Stimulated activated CD8-positive, alpha-beta memory T cell treated with anti-CD3 and anti-CD28 coated beads, Interleukin-15, amount 100 ng/mL, for 24 hours (primary cell): Measurements from ENCODE around the gene ULK2.
"Not testable (repeated sequence)": the region's sequence is repeated elsewhere in the genome, so short reads cannot be mapped to it uniquely, and the experiment has no call there.

ENCODE experiments used
- DNase-seq: peaks from one replicate; pipeline ENCODE4 v3.0.0-alpha.2; 2020; ENCODE audit warnings: low read depth

ULK2 gene

GRCh38 chr17:19867329-19868078, at the start of gene ULK2:
Gene ULK2 (minus strand): TSS chr17:19867936. CDS start chr17:19867417, 519 bp downstream.
- peak; percentile 17 for DNase-seq

- no peak for DNase-seq
These were observed 47.7 kb upstream of the ULK2 start for GRCh38 chr17:19915245-19915978.

- DNase-seq: no peak
These were observed 43.3 kb upstream of the ULK2 start for GRCh38 chr17:19911033-19911432.

GRCh38 chr17:19909139-19909538, 41.4 kb upstream of the ULK2 start:
- DNase-seq: no peak

- DNase-seq: no peak
These were observed 37.8 kb upstream of the ULK2 start for GRCh38 chr17:19905502-19905901.

- no peak for DNase-seq
These were observed 37.2 kb upstream of the ULK2 start for GRCh38 chr17:19904924-19905323.

- no peak for DNase-seq
These were observed 36.7 kb upstream of the ULK2 start for GRCh38 chr17:19904412-19904811.

GRCh38 chr17:19900809-19901208, 33.1 kb upstream of the ULK2 start:
- DNase-seq: no peak

GRCh38 chr17:19897903-19898302, 30.2 kb upstream of the ULK2 start:
- DNase-seq: no peak

GRCh38 chr17:19897090-19897837, 29.5 kb upstream of the ULK2 start:
- DNase-seq: no peak

GRCh38 chr17:19896679-19897078, 28.9 kb upstream of the ULK2 start:
- DNase-seq: no peak

- DNase-seq: not testable (repeated sequence)
These were observed 22.8 kb upstream of the ULK2 start for GRCh38 chr17:19890554-19890953.

GRCh38 chr17:19890001-19890400, 22.3 kb upstream of the ULK2 start:
- not testable (repeated sequence) for DNase-seq

GRCh38 chr17:19886116-19886515, 18.4 kb upstream of the ULK2 start:
- DNase-seq: no peak

GRCh38 chr17:19883537-19884215, 15.9 kb upstream of the ULK2 start:
- DNase-seq: no peak

- DNase-seq: no peak
These were observed 12.7 kb upstream of the ULK2 start for GRCh38 chr17:19880393-19880792.

GRCh38 chr17:19877364-19877945, 9.7 kb upstream of the ULK2 start:
- DNase-seq: no peak

GRCh38 chr17:19876529-19877161, 8.9 kb upstream of the ULK2 start:
- no peak for DNase-seq

GRCh38 chr17:19874256-19874655, 6.5 kb upstream of the ULK2 start:
- DNase-seq: no peak

- no peak for DNase-seq
These were observed 5.6 kb upstream of the ULK2 start for GRCh38 chr17:19873346-19873745.

- no peak for DNase-seq
These were observed 301 bp upstream of the ULK2 start for GRCh38 chr17:19868079-19868395.

- DNase-seq: peak; percentile 13
These were observed 732 bp downstream of the ULK2 start for GRCh38 chr17:19867079-19867328.
